Right atrium auricular region (tissue), 2 donors: ENCODE measurements around the gene TP53AIP1. TPM values are rescaled to one million over a fixed set of nuclear protein-coding genes. Genes with fewer than 3 reads are reported as not detected.

Experiments
- DNase-seq: peaks from one replicate; pipeline ENCODE4 v3.0.0-alpha.2; 2019; ENCODE audit warnings: low spot score
- H3K27ac ChIP-seq, 2 donors: fragments of 200-600 bp; sonication (generic); 1 replicate in 1 of 2; 2 replicates in 1 of 2; pipeline ENCODE4 v1.5.1; 2016 to 2019
- H3K27me3 ChIP-seq, 2 donors: fragments of 200-600 bp; sonication (generic); one replicate each; pipeline versions ENCODE4 v1.5.1 to v1.6.0; 2017 to 2019
- H3K36me3 ChIP-seq: fragments of 200-600 bp; sonication (generic); one replicate; pipeline ENCODE4 v1.5.1; 2016
- H3K4me1 ChIP-seq, 2 donors: fragments of 200-600 bp; sonication (generic); one replicate each; pipeline versions ENCODE4 v1.5.1 to v1.6.0; 2017 to 2019
- H3K4me3 ChIP-seq, 2 donors: fragments of 200-600 bp; sonication (generic); 1 replicate in 1 of 2; 2 replicates in 1 of 2; pipeline ENCODE4 v1.5.1; 2017 to 2019; ENCODE audit warnings: mild to moderate bottlenecking in 1 of 2, moderate library complexity in 1 of 2
- H3K9me3 ChIP-seq, 2 donors: fragments of 200-600 bp; sonication (generic); one replicate each; pipeline ENCODE4 v1.5.1; 2019
- CTCF ChIP-seq, 2 donors: fragments of 200-600 bp; sonication (generic); IDR thresholded peaks; one replicate each; pipeline ENCODE4 v1.5.1; 2019; ENCODE audit warnings: antibody characterized with exemption in 2 of 2
- total RNA-seq, 2 donors: library from RNA; depleted of rRNA; stranded (reverse); fragments of >200 nt; gene quantifications; one replicate each; pipeline ENCODE4 v1.1.0, GENCODE V29; 2016

The TP53AIP1 gene
- total RNA-seq, 2 donors from 2014 or later = not detected

DNA sequence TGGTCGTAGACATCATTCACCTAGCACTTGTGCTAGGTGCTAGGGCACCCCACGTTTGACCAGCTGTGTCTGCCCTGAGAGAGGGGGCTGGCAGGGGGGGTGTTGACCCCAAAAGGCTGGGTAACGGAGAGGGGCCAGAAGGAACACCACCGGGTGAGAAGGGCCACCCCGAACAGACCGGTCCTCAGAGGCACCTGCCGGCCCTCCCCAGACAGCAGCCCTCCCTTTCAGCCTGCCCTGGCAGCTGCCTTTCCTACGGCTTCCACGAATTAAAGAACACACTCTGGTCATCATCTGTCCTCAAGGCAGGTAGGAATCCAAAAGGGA is 52.5 kb downstream of the TP53AIP1 start:
- no peaks in the 10 kb centered on the region for H3K27me3 ChIP-seq
- H3K27ac ChIP-seq = peak overlapping the region; percentile 74 to 89
- H3K36me3 ChIP-seq = no peaks in the 10 kb centered on the region
- peak overlapping the region; percentile 57 to 63 for H3K4me3 ChIP-seq
- peaks cover 0 to 50% of the 10 kb centered on the region in 2 donors for H3K4me1 ChIP-seq
- TF ChIP-seq CTCF (IDR thresholded peaks at IDR 0.05) = no peak
- DNase-seq = no peak
- H3K9me3 ChIP-seq = no peaks in the 10 kb centered on the region

GRCh38 chr11:128889657-128890213 is 52.9 kb downstream of the TP53AIP1 start:
- no peak for TF ChIP-seq CTCF (IDR thresholded peaks at IDR 0.05)
- Histone ChIP-seq H3K36me3 (no peaks in the 10 kb centered on the region), H3K27me3 (no peaks in the 10 kb centered on the region), H3K9me3 (no peaks in the 10 kb centered on the region), H3K4me1 (peaks cover 0 to 46% of the 10 kb centered on the region in 2 donors), H3K4me3 (no peak overlapping the region), H3K27ac (no peak overlapping the region)
- no peak for DNase-seq

- Histone ChIP-seq H3K4me1 (peaks cover 0 to 31% of the 10 kb centered on the region in 2 donors), H3K9me3 (no peaks in the 10 kb centered on the region), H3K36me3 (no peaks in the 10 kb centered on the region), H3K27me3 (no peaks in the 10 kb centered on the region), H3K27ac (no peak overlapping the region), H3K4me3 (no peak overlapping the region)
- no peak for TF ChIP-seq CTCF (IDR thresholded peaks at IDR 0.05)
- no peak for DNase-seq
Measured at GRCh38 chr11:128888034-128888985, 54.4 kb downstream of the TP53AIP1 start.

- Histone ChIP-seq H3K9me3 (no peaks in the 10 kb centered on the region), H3K27me3 (no peaks in the 10 kb centered on the region), H3K36me3 (no peaks in the 10 kb centered on the region), H3K4me3 (no peak overlapping the region), H3K4me1 (peaks cover 0 to 14% of the 10 kb centered on the region in 2 donors), H3K27ac (no peak overlapping the region)
- no peak for DNase-seq
- no peak for TF ChIP-seq CTCF (IDR thresholded peaks at IDR 0.05)
Measured at GRCh38 chr11:128886406-128887124, 56.1 kb downstream of the TP53AIP1 start.

Other genes with a start within 250 kb of the TP53AIP1 start
- 10 to 100 TPM; 12.3 to 25.2 TPM for gene FLI1, start 248.8 kb downstream of the TP53AIP1 start, total RNA-seq
- not detected for gene KCNJ1, start 75.6 kb downstream of the TP53AIP1 start, total RNA-seq
- 10 to 100 TPM in 1 of 2 donors, 1 to 10 TPM in 1; 8.2 to 23.3 TPM for gene KCNJ5, start 51.5 kb downstream of the TP53AIP1 start, total RNA-seq
- 10 to 100 TPM in 1 of 2 donors, 1 to 10 TPM in 1; 5.2 to 10.5 TPM for gene ARHGAP32, start 249.5 kb upstream of the TP53AIP1 start, total RNA-seq